ENCODE measurements around the gene TMEM59L.

Gene TMEM59L

GRCh38 chr19:18618236-18618635 is 5.6 kb downstream of the TMEM59L start:
- Mint-ChIP-seq H3K27me3 (peaks cover 60% of the 10 kb centered on the region), H3K27ac (ENCODE audit: low read depth) (no peak overlapping the region), H3K9me3 (no peaks in the 10 kb centered on the region), H3K36me3 (ENCODE audit: insufficient read depth) (peaks cover 3% of the 10 kb centered on the region), H3K4me1 (peaks cover 5% of the 10 kb centered on the region), H3K4me3 (no peak overlapping the region)
- no peak for DNase-seq (ENCODE audit: low spot score in 2 of 2)
- ATAC-seq (replicated peaks; ENCODE audit: extremely low read depth, poor library complexity, severe bottlenecking) = no peak

DNA sequence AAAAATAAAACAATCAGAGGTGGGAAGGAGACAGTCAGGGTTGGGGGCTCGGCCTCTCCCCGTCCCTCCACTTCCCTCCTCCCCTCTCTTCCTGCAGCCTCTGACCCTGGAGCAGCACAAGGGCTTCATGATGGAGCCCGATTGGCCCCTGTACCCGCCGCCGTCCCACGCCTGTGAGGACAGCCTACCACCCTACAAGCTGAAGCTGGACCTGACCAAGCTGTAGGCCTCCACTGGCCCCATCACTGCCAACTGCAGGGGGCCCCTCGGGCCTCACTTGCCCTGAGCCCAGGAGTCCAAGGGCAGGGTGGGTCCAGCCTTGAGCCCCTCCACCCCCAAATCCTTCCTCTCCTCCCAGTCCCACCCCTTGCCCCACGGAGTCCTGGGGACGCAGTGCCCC is 7.6 kb downstream of the TMEM59L start:
- Mint-ChIP-seq H3K9me3 (no peaks in the 10 kb centered on the region), H3K4me3 (no peak overlapping the region), H3K36me3 (ENCODE audit: insufficient read depth) (peaks cover 3% of the 10 kb centered on the region), H3K4me1 (no peaks in the 10 kb centered on the region), H3K27ac (ENCODE audit: low read depth) (no peak overlapping the region), H3K27me3 (peaks cover 39% of the 10 kb centered on the region)
- ATAC-seq (replicated peaks; ENCODE audit: extremely low read depth, poor library complexity, severe bottlenecking) (no peak), DNase-seq (ENCODE audit: low spot score in 2 of 2) (no peak)

DNA sequence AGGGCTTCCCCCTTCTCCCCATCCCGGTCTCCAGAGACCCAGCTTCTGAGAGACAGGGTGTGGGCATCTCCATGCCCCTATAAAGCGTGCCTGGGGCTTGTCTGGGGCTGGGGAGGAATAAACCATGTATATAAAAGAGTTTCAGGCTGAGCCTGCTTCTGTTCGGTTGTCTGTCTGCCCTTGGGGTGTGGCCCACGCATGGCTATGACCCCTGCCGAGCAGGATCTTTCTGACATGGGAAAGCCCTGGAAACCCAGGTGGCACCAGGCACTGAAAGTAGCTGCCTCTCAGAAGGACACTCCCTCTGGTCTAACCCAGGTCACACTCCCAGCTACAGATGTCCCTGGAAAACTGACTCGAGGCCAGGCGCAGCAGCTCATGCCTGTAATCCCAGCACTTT is 8.2 kb downstream of the TMEM59L start:
- Mint-ChIP-seq H3K9me3 (no peaks in the 10 kb centered on the region), H3K4me1 (no peaks in the 10 kb centered on the region), H3K27ac (ENCODE audit: low read depth) (no peak overlapping the region), H3K36me3 (ENCODE audit: insufficient read depth) (peaks cover 3% of the 10 kb centered on the region), H3K4me3 (no peak overlapping the region), H3K27me3 (peaks cover 33% of the 10 kb centered on the region)
- ATAC-seq (replicated peaks; ENCODE audit: extremely low read depth, poor library complexity, severe bottlenecking) = no peak
- no peak for DNase-seq (ENCODE audit: low spot score in 2 of 2)

DNA sequence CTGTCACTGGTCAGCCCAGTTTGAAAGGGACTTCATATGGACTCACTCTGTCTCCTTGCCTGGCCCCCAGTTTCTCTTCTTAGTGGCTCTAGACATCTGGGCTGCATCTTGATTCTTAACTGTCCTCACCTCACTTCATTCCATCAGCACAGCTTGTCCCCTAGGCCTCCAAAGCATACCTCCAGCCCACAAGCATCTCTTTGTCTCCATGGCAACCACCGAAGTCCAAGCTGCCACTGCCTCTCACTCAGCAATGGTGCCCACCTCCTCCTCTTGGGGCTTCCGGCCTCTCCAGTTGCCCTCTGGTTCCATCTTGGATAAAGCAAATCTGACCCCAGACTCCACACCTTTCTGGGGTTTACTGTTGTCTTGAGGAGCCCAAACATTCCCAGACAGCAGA is 14.2 kb downstream of the TMEM59L start:
- Mint-ChIP-seq H3K4me3 (no peak overlapping the region), H3K4me1 (no peaks in the 10 kb centered on the region), H3K27ac (ENCODE audit: low read depth) (no peak overlapping the region), H3K27me3 (peaks cover 27% of the 10 kb centered on the region), H3K9me3 (no peaks in the 10 kb centered on the region), H3K36me3 (ENCODE audit: insufficient read depth) (no peaks in the 10 kb centered on the region)
- DNase-seq (ENCODE audit: low spot score in 2 of 2) = no peak
- no peak for ATAC-seq (replicated peaks; ENCODE audit: extremely low read depth, poor library complexity, severe bottlenecking)

- no peak overlapping the region for H3K4me3 Mint-ChIP-seq
- ATAC-seq (replicated peaks; ENCODE audit: extremely low read depth, poor library complexity, severe bottlenecking) (no peak), DNase-seq (ENCODE audit: low spot score in 2 of 2) (no peak)
- H3K4me1 Mint-ChIP-seq = no peaks in the 10 kb centered on the region
- no peak overlapping the region for H3K27ac Mint-ChIP-seq (ENCODE audit: low read depth)
- no peaks in the 10 kb centered on the region for H3K9me3 Mint-ChIP-seq
- H3K27me3 Mint-ChIP-seq = peaks cover 36% of the 10 kb centered on the region
- no peaks in the 10 kb centered on the region for H3K36me3 Mint-ChIP-seq (ENCODE audit: insufficient read depth)
Measured at GRCh38 chr19:18629166-18630088, 16.8 kb downstream of the TMEM59L start.

GRCh38 chr19:18633321-18633720 is 20.7 kb downstream of the TMEM59L start:
- DNase-seq (ENCODE audit: low spot score in 2 of 2) (no peak), ATAC-seq (replicated peaks; ENCODE audit: extremely low read depth, poor library complexity, severe bottlenecking) (no peak)
- Mint-ChIP-seq H3K27me3 (peaks cover 21% of the 10 kb centered on the region), H3K27ac (ENCODE audit: low read depth) (no peak overlapping the region), H3K4me1 (peaks cover 22% of the 10 kb centered on the region), H3K36me3 (ENCODE audit: insufficient read depth) (peaks cover 5% of the 10 kb centered on the region), H3K4me3 (no peak overlapping the region), H3K9me3 (no peaks in the 10 kb centered on the region)

GRCh38 chr19:18634612-18635297 is 22.1 kb downstream of the TMEM59L start:
- no peaks in the 10 kb centered on the region for H3K9me3 Mint-ChIP-seq
- no peak overlapping the region for H3K27ac Mint-ChIP-seq (ENCODE audit: low read depth)
- ATAC-seq (replicated peaks; ENCODE audit: extremely low read depth, poor library complexity, severe bottlenecking) = no peak
- H3K4me1 Mint-ChIP-seq = peaks cover 29% of the 10 kb centered on the region
- peaks cover 16% of the 10 kb centered on the region for H3K27me3 Mint-ChIP-seq
- DNase-seq (ENCODE audit: low spot score in 2 of 2) = no peak
- no peak overlapping the region for H3K4me3 Mint-ChIP-seq
- peaks cover 5% of the 10 kb centered on the region for H3K36me3 Mint-ChIP-seq (ENCODE audit: insufficient read depth)

DNA sequence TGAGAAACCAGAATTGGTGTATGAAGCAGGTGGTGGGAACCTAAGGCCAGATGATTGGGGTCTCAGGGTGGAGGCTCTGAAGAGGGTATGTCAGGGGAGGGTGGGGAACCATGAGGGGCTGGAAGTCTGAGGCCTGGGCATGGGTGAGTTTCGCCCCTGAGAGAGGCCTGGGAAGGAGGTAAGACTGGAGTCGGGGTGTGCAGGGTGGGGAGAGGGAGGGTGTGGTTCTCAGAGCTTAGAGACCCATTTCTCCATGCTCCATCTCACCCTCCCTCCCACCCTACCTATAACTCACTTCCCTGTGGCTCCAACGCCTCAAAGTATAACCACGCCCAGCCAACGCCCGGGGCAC is 23.1 kb downstream of the TMEM59L start:
- peak overlapping the region; percentile 83 for H3K4me3 Mint-ChIP-seq
- no peaks in the 10 kb centered on the region for H3K9me3 Mint-ChIP-seq
- DNase-seq (ENCODE audit: low spot score in 2 of 2) = no peak
- H3K27ac Mint-ChIP-seq (ENCODE audit: low read depth) = peak overlapping the region; percentile 91
- H3K4me1 Mint-ChIP-seq = peaks cover 31% of the 10 kb centered on the region
- ATAC-seq (replicated peaks; ENCODE audit: extremely low read depth, poor library complexity, severe bottlenecking) = no peak
- peaks cover 9% of the 10 kb centered on the region for H3K27me3 Mint-ChIP-seq
- H3K36me3 Mint-ChIP-seq (ENCODE audit: insufficient read depth) = peaks cover 8% of the 10 kb centered on the region

- ATAC-seq (replicated peaks; ENCODE audit: extremely low read depth, poor library complexity, severe bottlenecking) (peak; percentile 93), DNase-seq (ENCODE audit: low spot score in 2 of 2) (peak; percentile 98)
- Mint-ChIP-seq H3K27ac (ENCODE audit: low read depth) (peak overlapping the region; percentile 91), H3K36me3 (ENCODE audit: insufficient read depth) (peaks cover 12% of the 10 kb centered on the region), H3K9me3 (no peaks in the 10 kb centered on the region), H3K4me1 (peaks cover 31% of the 10 kb centered on the region), H3K4me3 (peak overlapping the region; percentile 83), H3K27me3 (peaks cover 9% of the 10 kb centered on the region)
Measured at GRCh38 chr19:18636183-18636968, 23.7 kb downstream of the TMEM59L start.

GRCh38 chr19:18636969-18637629 is 24.4 kb downstream of the TMEM59L start, which contains the start of gene KLHL26:
Gene KLHL26, plus strand, starts transcription at chr19:18637028. Its CDS starts 27 bp downstream, at chr19:18637055.
- Mint-ChIP-seq H3K9me3 (no peaks in the 10 kb centered on the region), H3K4me1 (peaks cover 31% of the 10 kb centered on the region), H3K27ac (ENCODE audit: low read depth) (peak within 1 kb of the TSS; percentile 91), H3K4me3 (peak within 1 kb of the TSS; percentile 83), H3K27me3 (peaks cover 9% of the 10 kb centered on the region), H3K36me3 (ENCODE audit: insufficient read depth) (peaks cover 12% of the 10 kb centered on the region)
- no peak for ATAC-seq (replicated peaks; ENCODE audit: extremely low read depth, poor library complexity, severe bottlenecking)
- no peak for DNase-seq (ENCODE audit: low spot score in 2 of 2)

GRCh38 chr19:18637673-18638630 is 25.3 kb downstream of the TMEM59L start:
- peak overlapping the region; percentile 83 for H3K4me3 Mint-ChIP-seq
- DNase-seq (ENCODE audit: low spot score in 2 of 2) = no peak
- peaks cover 31% of the 10 kb centered on the region for H3K4me1 Mint-ChIP-seq
- H3K36me3 Mint-ChIP-seq (ENCODE audit: insufficient read depth) = peaks cover 12% of the 10 kb centered on the region
- ATAC-seq (replicated peaks; ENCODE audit: extremely low read depth, poor library complexity, severe bottlenecking) = no peak
- no peaks in the 10 kb centered on the region for H3K9me3 Mint-ChIP-seq
- H3K27ac Mint-ChIP-seq (ENCODE audit: low read depth) = peak overlapping the region; percentile 91
- H3K27me3 Mint-ChIP-seq = peaks cover 9% of the 10 kb centered on the region
